CD4-positive, alpha-beta T cell (primary cell): ENCODE results near the gene MPRIP. TPM values are rescaled to one million over a fixed set of nuclear protein-coding genes. Genes with fewer than 3 reads are reported as not detected.

Experiments used
- ATAC-seq: fragments of 200-7000 bp; cut with Tn5 transposase; one replicate; pipeline ENCODE4 v1.10.0; 2022; ENCODE audit warnings: mild to moderate bottlenecking; ENCODE audit not compliant: poor library complexity
- CTCF ChIA-PET: fragments of 350-600 bp; sonication (Branson Sonifier 250); formaldehyde crosslinking; loops from one replicate; lab custom pipeline; 2021; ENCODE audit warnings: antibody characterized with exemption, inconsistent platforms; lab: Charles Lee
- POLR2A ChIA-PET: fragments of 350-600 bp; sonication (Branson Sonifier 250); formaldehyde crosslinking; loops from one replicate; lab custom pipeline; 2021; ENCODE audit warnings: antibody characterized with exemption, inconsistent platforms; lab: Charles Lee
- DNase-seq, 14 experiments: peaks; one replicate each; pipeline ENCODE4 v3.0.0-alpha.2; 2013 to 2020; ENCODE audit warnings: mixed read lengths in 2 of 14
- H3K27ac ChIP-seq, 2 donors: one replicate each; pipeline versions ENCODE4 v1.5.1 to v1.7.0; 2013; ENCODE audit warnings: low read length in 2 of 2, low read depth in 1 of 2, mild to moderate bottlenecking in 1 of 2
- H3K27me3 ChIP-seq, 2 experiments: 1 replicate in 1 of 2; 2 replicates in 1 of 2; pipeline versions ENCODE4 v1.6.1 to v1.7.0; 2013; ENCODE audit warnings: low read length in 2 of 2, control low read depth in 1 of 2, mild to moderate bottlenecking in 1 of 2, moderate library complexity in 1 of 2; ENCODE audit not compliant: insufficient read depth in 2 of 2, control insufficient read depth in 1 of 2
- H3K36me3 ChIP-seq: one replicate; pipeline ENCODE4 v1.6.1; 2013; ENCODE audit warnings: low read length, control low read depth; ENCODE audit not compliant: insufficient read depth
- H3K4me1 ChIP-seq: one replicate; pipeline ENCODE4 v1.6.1; 2013; ENCODE audit warnings: low read length, control low read depth; ENCODE audit not compliant: insufficient read depth
- H3K4me3 ChIP-seq: one replicate; pipeline ENCODE4 v1.5.1; 2013; ENCODE audit warnings: mild to moderate bottlenecking, low read length, moderate library complexity
- H3K9me3 ChIP-seq, 2 experiments: 1 replicate in 1 of 2; 2 replicates in 1 of 2; pipeline versions ENCODE4 v1.6.1 to v1.7.0; 2013; ENCODE audit warnings: low read length in 2 of 2, mild to moderate bottlenecking in 2 of 2, control low read depth in 1 of 2, moderate library complexity in 1 of 2; ENCODE audit not compliant: control insufficient read depth in 1 of 2, insufficient read depth in 1 of 2
- H3K27ac Mint-ChIP-seq: one replicate; pipeline ENCODE4 v1.8.0; 2020; ENCODE audit warnings: mixed read lengths
- H3K27me3 Mint-ChIP-seq: one replicate; pipeline ENCODE4 v1.8.0; 2021; ENCODE audit warnings: mixed read lengths
- H3K36me3 Mint-ChIP-seq: one replicate; pipeline ENCODE4 v1.8.0; 2021; ENCODE audit warnings: low read depth, mixed read lengths
- H3K4me1 Mint-ChIP-seq: one replicate; pipeline ENCODE4 v1.8.0; 2021; ENCODE audit warnings: low read depth, mixed read lengths
- H3K4me3 Mint-ChIP-seq: one replicate; pipeline ENCODE4 v1.8.0; 2020; ENCODE audit warnings: mild to moderate bottlenecking, mixed read lengths
- H3K9me3 Mint-ChIP-seq: one replicate; pipeline ENCODE4 v1.8.0; 2020; ENCODE audit warnings: mixed read lengths
- intact Hi-C, 2 experiments: fragments of 100-400 bp; cut with DNase I in 1 of 2; cut with micrococcal nuclease in 1 of 2; formaldehyde crosslinking; loops; one replicate each; pipeline versions ENCODE4 v1.15.1 to v1.9.0; 2023 to 2025; cut with DNase I, micrococcal nuclease
- total RNA-seq, 174 experiments: library from RNA in 2 of 174; stranded (reverse) in 2 of 174; gene quantifications; one replicate each; pipeline ENCODE4 v1.2.3 and lab custom pipeline; 2021 to 2026
- TF ChIP-seq, protein P1 (sequence below): fragments of 200-600 bp; IDR thresholded peaks from one replicate; pipeline ENCODE4 v1.8.0; 2022; ENCODE audit warnings: antibody characterized with exemption, mild to moderate bottlenecking

The MPRIP gene
- total RNA-seq, 2 experiments from 2014 or later = 176 to 188 TPM

DNA sequence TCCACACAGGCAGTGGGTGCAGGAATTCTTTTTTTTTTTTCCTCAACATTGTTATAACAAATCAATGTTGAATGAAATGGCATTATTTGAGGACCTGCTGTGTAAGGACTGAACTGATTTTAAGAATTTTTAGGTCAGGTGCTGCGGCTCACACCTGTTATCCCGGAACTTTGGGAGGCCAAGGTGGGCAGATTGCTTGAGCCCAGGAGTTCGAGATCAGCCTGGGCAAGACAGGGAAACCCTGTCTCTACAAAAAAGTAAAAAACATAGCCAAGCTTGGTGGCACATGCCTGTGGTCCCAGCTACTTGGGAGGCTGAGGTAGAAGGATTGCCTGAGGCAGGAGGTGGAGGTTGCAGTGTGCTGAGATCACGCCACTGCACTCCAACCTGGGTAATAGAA is 12.4 kb downstream of the MPRIP start:
- CTCF ChIA-PET = no interaction called here
- Mint-ChIP-seq H3K4me3 (no peak overlapping the region), H3K27me3 (no peaks in the 10 kb centered on the region), H3K4me1 (peaks cover 50% of the 10 kb centered on the region), H3K9me3 (no peaks in the 10 kb centered on the region), H3K36me3 (peaks cover 17% of the 10 kb centered on the region), H3K27ac (peak overlapping the region; percentile 36)
- DNase-seq = no peak
- peaks cover 13% of the 10 kb centered on the region for H3K36me3 ChIP-seq
- peaks cover 46% of the 10 kb centered on the region for H3K4me1 ChIP-seq
- H3K27ac ChIP-seq = no peak overlapping the region
- no peak overlapping the region for H3K4me3 ChIP-seq
- intact Hi-C loops = no loop called here
- TF ChIP-seq, protein P1, sequence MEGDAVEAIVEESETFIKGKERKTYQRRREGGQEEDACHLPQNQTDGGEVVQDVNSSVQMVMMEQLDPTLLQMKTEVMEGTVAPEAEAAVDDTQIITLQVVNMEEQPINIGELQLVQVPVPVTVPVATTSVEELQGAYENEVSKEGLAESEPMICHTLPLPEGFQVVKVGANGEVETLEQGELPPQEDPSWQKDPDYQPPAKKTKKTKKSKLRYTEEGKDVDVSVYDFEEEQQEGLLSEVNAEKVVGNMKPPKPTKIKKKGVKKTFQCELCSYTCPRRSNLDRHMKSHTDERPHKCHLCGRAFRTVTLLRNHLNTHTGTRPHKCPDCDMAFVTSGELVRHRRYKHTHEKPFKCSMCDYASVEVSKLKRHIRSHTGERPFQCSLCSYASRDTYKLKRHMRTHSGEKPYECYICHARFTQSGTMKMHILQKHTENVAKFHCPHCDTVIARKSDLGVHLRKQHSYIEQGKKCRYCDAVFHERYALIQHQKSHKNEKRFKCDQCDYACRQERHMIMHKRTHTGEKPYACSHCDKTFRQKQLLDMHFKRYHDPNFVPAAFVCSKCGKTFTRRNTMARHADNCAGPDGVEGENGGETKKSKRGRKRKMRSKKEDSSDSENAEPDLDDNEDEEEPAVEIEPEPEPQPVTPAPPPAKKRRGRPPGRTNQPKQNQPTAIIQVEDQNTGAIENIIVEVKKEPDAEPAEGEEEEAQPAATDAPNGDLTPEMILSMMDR = no peak
- POLR2A ChIA-PET = no interaction called here
- ATAC-seq = no peak
- H3K27me3 ChIP-seq = no peaks in the 10 kb centered on the region
- no peaks in the 10 kb centered on the region for H3K9me3 ChIP-seq

DNA sequence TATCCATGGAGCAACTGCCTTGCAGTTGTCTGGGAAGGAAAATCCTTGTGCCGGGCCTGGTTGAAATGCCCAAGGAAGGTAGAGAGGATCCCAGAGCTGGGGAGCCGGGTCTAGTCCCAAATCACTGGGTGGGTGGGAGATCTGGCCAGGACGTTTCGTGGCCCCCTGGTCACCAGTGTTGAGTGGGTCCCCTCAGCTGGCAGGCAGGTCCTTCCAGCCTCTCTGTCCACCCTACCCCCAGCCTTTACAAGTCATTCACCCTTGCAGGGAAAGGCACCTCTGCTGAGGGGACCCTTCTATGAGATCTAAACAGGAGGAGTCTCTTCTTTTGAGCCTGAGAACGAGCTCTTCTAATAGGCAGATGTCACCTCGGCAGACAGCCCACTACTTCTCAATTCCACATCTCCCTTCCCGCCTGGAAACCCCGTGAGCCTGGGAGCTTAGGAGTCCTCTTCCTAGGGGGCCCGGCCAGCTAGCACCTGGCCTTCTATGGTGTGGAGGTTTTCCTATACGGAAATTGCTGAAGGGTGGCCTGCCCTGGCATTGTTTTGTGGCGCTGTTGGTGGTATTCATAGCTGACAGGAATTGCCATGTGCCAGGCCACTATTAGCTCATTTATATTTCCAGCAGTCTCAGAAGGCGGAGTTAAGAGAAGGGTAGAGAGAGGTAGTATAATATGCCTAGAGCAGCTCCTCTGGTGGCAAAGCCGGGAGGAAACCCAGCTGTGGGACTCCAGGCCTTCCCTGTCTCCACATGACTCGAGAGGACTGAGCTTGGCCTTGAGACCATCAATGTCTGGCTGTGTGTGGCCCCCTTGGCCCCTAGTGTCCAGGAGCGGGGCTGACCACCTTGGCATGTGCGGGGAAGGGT is 13.3 kb downstream of the MPRIP start:
- intact Hi-C loops = no loop called here
- TF ChIP-seq, protein P1 = no peak
- Mint-ChIP-seq H3K9me3 (no peaks in the 10 kb centered on the region), H3K36me3 (peaks cover 17% of the 10 kb centered on the region), H3K4me1 (peaks cover 49% of the 10 kb centered on the region), H3K4me3 (no peak overlapping the region), H3K27ac (no peak overlapping the region), H3K27me3 (no peaks in the 10 kb centered on the region)
- Histone ChIP-seq H3K4me3 (no peak overlapping the region), H3K36me3 (peaks cover 15% of the 10 kb centered on the region), H3K27me3 (no peaks in the 10 kb centered on the region), H3K27ac (no peak overlapping the region), H3K9me3 (no peaks in the 10 kb centered on the region), H3K4me1 (peaks cover 46% of the 10 kb centered on the region)
- CTCF ChIA-PET = no interaction called here
- ATAC-seq = no peak
- POLR2A ChIA-PET = no interaction called here
- DNase-seq = no peak

DNA sequence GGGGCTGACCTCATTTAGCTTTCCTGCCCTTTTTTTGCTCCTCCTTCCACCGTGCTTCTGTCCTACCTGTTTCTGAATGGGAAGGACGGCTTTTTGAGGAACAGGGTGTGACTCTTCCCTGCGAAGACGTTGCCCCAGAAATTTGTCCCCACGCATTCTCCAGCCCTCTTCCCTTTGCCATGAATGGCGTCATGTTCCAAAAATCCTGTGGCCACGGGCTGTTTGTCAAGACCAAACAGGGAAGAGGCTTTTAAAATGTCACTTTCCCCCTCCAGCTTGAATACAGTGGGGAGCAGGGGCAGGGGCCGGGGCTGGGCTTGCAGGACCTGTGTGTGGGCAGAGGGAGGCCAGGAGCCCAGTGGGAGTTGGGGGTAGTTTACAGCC is 13.9 kb downstream of the MPRIP start:
- H3K36me3 Mint-ChIP-seq = peaks cover 13% of the 10 kb centered on the region
- ChIA-PET POLR2A (no interaction called here), CTCF (no interaction called here)
- no peak overlapping the region for H3K4me3 Mint-ChIP-seq
- Histone ChIP-seq H3K36me3 (peaks cover 15% of the 10 kb centered on the region), H3K9me3 (no peaks in the 10 kb centered on the region), H3K27ac (no peak overlapping the region), H3K27me3 (no peaks in the 10 kb centered on the region), H3K4me1 (peaks cover 46% of the 10 kb centered on the region), H3K4me3 (no peak overlapping the region)
- no peak overlapping the region for H3K27ac Mint-ChIP-seq
- intact Hi-C loops = no loop called here
- DNase-seq (no peak), ATAC-seq (no peak)
- H3K27me3 Mint-ChIP-seq = no peaks in the 10 kb centered on the region
- TF ChIP-seq, protein P1 = no peak
- no peaks in the 10 kb centered on the region for H3K9me3 Mint-ChIP-seq
- peaks cover 45% of the 10 kb centered on the region for H3K4me1 Mint-ChIP-seq
